HG02588 (cell line): Measurements from ENCODE around the gene C1QTNF12.

Experiments
- ATAC-seq: cut with Tn5 transposase; IDR thresholded peaks from one replicate; pipeline ENCODE4 v1.9.1; 2021; ENCODE audit warnings: mild to moderate bottlenecking, moderate library complexity; ENCODE audit not compliant: unreplicated experiment

The C1QTNF12 gene

GRCh38 chr1:1246577-1247340, at the start of gene C1QTNF12:
TSS of gene C1QTNF12 (minus strand) at chr1:1246722. CDS start at chr1:1246690, 32 bp downstream.
- ATAC-seq: no peak

GRCh38 chr1:1295154-1295923, 48.8 kb upstream of the C1QTNF12 start:
- ATAC-seq: no peak

- ATAC-seq: no peak
These were observed 47.8 kb upstream of the C1QTNF12 start for GRCh38 chr1:1294250-1294890.

GRCh38 chr1:1293263-1294249, 47.0 kb upstream of the C1QTNF12 start:
- no peak for ATAC-seq

- ATAC-seq: no peak
These were observed 46.3 kb upstream of the C1QTNF12 start for GRCh38 chr1:1292851-1293250.

- no peak for ATAC-seq
These were observed 45.9 kb upstream of the C1QTNF12 start for GRCh38 chr1:1292442-1292779.

- ATAC-seq: no peak
These were observed 45.3 kb upstream of the C1QTNF12 start for GRCh38 chr1:1291548-1292441.

- no peak for ATAC-seq
These were observed 44.6 kb upstream of the C1QTNF12 start for GRCh38 chr1:1291023-1291528.

GRCh38 chr1:1290238-1290731, 43.8 kb upstream of the C1QTNF12 start:
- no peak for ATAC-seq

GRCh38 chr1:1287288-1288110, 41.0 kb upstream of the C1QTNF12 start:
- ATAC-seq: no peak

- no peak for ATAC-seq
These were observed 40.1 kb upstream of the C1QTNF12 start for GRCh38 chr1:1286313-1287261.

GRCh38 chr1:1285611-1286311, 39.2 kb upstream of the C1QTNF12 start:
- no peak for ATAC-seq

- no peak for ATAC-seq
These were observed 38.6 kb upstream of the C1QTNF12 start for GRCh38 chr1:1285102-1285571.

- ATAC-seq: no peak
These were observed 37.9 kb upstream of the C1QTNF12 start for GRCh38 chr1:1284221-1285101.

GRCh38 chr1:1283821-1284220, 37.3 kb upstream of the C1QTNF12 start:
- no peak for ATAC-seq

GRCh38 chr1:1282998-1283397, 36.5 kb upstream of the C1QTNF12 start:
- ATAC-seq: no peak
